GM12878 (cell line): ENCODE measurements around the gene BANP. TPM values are rescaled to one million over a fixed set of nuclear protein-coding genes. Genes with fewer than 3 reads are reported as not detected.

Experiments used
- CBX3 ChIP-seq: fragments of 200-600 bp; sonication (generic); IDR thresholded peaks from 2 replicates; pipeline ENCODE4 v1.6.1; 2016; ENCODE audit warnings: low read depth, borderline replicate concordance
- RAD51 ChIP-seq: fragments of 450-650 bp; IDR thresholded peaks from 2 replicates; pipeline ENCODE4 v1.6.1; 2016; ENCODE audit warnings: moderate library complexity, mild to moderate bottlenecking, inconsistent platforms
- ZBTB40 ChIP-seq: fragments of 450-650 bp; IDR thresholded peaks from 2 replicates; pipeline ENCODE4 v1.6.1; 2016; ENCODE audit warnings: mild to moderate bottlenecking, moderate library complexity, borderline replicate concordance
- ZNF687 ChIP-seq: fragments of 450-650 bp; IDR thresholded peaks from 2 replicates; pipeline ENCODE4 v1.6.1; 2017; ENCODE audit warnings: mild to moderate bottlenecking, moderate library complexity
- polyA plus RNA-seq, 11 experiments: library from polyadenylated mRNA; depleted of rRNA in 4 of 11; unstranded in 6 of 11; stranded (reverse) in 5 of 11; fragments of >200 nt; fragmentation: Nextera tagmentation in 4 of 11; fragmentation: Illumina TruSeq in 1 of 11; extraction: Ambion mirVana in 4 of 11; extraction: Trizol in 1 of 11; gene quantifications; 1 replicate in 1 of 11; 2 replicates in 10 of 11; pipeline versions ENCODE4 v1.2.1 to v1.2.3, GENCODE V29; 2011 to 2016; ENCODE audit warnings: inconsistent platforms in 2 of 11, missing spikeins in 2 of 11, low read depth in 1 of 11
- total RNA-seq, 4 experiments: library from RNA; depleted of rRNA in 3 of 4; stranded (reverse); fragments of >200 nt in 3 of 4; fragmentation: Illumina TruSeq in 1 of 4; extraction: Trizol in 1 of 4; gene quantifications; 2 replicates each; pipeline versions ENCODE4 v1.2.1 to v1.2.3, GENCODE V29; 2013 to 2021

Gene BANP
- total and polyA plus RNA-seq, 10 of the 15 experiments (the other 5 are each of a cell fraction or from before 2014, with no cell fraction given) = 3.9 to 21.9 (median 12.2) TPM

DNA sequence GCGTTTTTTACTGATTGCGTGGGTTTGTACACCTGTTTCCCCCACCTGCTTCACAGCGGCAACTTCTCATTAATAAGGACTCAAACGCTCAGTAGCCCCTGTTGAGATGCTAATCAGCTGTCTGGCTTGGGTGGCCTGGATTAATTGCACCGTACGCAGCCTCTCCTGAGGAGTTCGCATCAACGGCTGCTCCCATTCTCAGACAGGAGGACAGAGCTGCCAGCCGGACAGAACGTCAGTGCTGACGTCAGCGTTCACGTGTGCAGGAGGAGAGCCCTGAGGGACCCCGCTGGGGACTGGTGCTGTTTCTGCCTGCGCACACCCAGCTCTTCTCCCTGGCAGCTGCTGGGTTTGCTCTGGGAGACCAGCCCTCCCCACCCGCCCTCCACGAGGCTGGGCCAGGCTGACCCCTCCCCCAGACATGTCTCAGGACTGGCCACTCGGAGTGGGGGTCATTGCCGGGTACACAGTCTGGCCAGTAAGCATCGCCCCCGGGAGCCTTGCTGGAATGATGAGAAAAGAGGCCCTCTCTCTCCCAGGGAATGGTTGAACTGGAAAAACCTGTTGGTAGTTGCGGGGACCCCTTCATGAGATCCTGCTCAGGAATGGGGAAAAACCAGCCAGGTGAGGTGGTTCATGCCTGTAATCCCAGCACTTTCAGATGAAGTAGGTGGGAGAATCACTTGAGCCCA, 5.7 kb upstream of the BANP start (continued):
- TF ChIP-seq ZNF687 = peak; percentile 25; the same call in 1 of the 2 replicates
- TF ChIP-seq ZBTB40 = no peak
- TF ChIP-seq RAD51 = peak; percentile 29; the same call in 1 of the 2 replicates
- no peak for TF ChIP-seq CBX3
